GM18858 (cell line): ENCODE measurements around the gene HPSE2.
"Not testable (repeated sequence)": the region's sequence is repeated elsewhere in the genome, so short reads cannot be mapped to it uniquely, and the experiment has no call there.

Experiments used
- ATAC-seq: cut with Tn5 transposase; IDR thresholded peaks from one replicate; pipeline ENCODE4 v1.9.1; 2021; ENCODE audit not compliant: unreplicated experiment

Gene HPSE2

GRCh38 chr10:99008054-99008453 lies 227.6 kb downstream of the HPSE2 start:
- ATAC-seq = no peak

DNA sequence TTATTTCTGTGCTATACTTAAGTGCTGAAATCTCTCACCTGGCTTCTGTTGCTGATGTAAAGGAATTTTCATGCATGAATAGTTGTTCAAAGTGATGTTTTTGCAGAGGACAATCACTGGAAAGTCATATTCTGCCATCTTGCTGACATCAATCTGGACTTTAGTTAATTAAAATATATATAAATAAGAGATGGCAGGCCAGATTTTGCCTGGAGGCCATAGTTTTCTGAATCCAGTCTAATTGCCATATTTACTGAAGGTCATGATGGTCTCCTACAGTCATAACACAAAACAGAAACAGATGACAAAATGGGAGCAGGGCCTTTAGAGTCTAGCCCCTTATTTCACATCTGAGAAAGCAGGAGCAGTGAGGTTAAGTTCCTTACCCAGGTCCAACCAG lies 228.2 kb downstream of the HPSE2 start:
- no peak for ATAC-seq

GRCh38 chr10:99005254-99005653 lies 230.4 kb downstream of the HPSE2 start:
- no peak for ATAC-seq

DNA sequence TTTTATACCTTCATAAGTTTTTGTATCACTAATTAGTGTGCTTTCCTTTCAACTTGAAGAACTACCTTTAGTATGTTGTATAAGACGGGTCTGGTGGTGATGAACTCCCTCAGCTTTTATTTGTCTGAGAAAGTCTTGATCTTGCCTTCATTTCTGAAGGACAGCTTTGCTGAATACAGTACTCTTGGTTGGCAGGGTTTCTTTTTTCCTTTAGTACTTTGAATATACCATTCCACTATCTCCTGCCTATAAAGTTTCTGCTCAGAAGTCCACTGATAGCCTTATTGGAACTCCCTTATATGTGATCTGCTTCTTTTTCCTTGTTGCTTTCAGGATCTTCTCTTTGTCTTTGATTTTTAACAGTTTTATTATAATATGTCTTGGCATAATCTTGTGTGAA lies 230.9 kb downstream of the HPSE2 start:
- ATAC-seq = no peak

GRCh38 chr10:99002392-99002791 lies 233.3 kb downstream of the HPSE2 start:
- ATAC-seq = no peak

- ATAC-seq = no peak
These were observed 238.1 kb downstream of the HPSE2 start for GRCh38 chr10:98997596-98997995.

DNA sequence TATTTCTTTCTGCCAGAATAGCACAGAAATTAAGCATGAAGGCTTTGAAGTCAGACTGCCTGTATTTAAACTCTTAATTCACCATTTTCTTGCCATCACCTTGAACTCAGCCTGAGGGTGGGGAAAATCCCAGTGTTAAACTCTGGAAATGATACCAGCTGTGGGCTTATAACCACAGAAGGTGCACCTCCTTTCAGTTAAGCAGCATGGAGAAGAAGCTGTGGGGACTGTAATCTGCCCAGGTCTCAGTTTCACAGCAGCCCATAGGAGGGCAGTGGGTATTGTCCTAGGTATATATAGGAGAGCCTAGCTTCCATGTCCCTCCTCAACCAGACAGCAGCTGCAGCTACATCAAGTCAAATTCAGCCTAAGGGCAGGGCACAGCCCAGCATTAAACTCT lies 241.6 kb downstream of the HPSE2 start:
- ATAC-seq = no peak

- not testable (repeated sequence) for ATAC-seq
These were observed 251.9 kb downstream of the HPSE2 start for GRCh38 chr10:98983751-98984150.

- ATAC-seq = no peak
These were observed 255.3 kb downstream of the HPSE2 start for GRCh38 chr10:98980353-98980752.

- no peak for ATAC-seq
These were observed 264.2 kb downstream of the HPSE2 start for GRCh38 chr10:98971464-98971863.

GRCh38 chr10:98967601-98968000 lies 268.1 kb downstream of the HPSE2 start:
- ATAC-seq = no peak

DNA sequence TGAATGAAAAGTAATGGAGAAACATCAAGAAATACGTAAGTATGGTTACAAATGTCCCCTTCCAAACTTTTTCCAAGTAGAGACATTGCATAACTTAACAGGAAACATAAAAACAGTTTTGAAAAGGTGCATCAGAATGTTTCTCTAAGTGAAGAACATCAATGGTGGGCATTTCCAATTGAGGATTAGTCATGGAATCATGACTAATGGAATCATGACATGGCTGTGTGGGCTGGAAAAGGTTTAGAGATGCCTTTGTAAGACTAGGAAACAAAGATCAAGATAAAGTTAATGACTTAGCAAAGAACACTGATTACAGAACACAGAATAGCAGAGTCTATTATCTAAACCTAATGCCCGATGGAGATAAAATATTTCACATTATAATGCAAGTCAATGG lies 272.0 kb downstream of the HPSE2 start:
- ATAC-seq = no peak

GRCh38 chr10:98959379-98959778 lies 276.3 kb downstream of the HPSE2 start:
- ATAC-seq = no peak

GRCh38 chr10:98957801-98958200 lies 277.9 kb downstream of the HPSE2 start:
- ATAC-seq = no peak

DNA sequence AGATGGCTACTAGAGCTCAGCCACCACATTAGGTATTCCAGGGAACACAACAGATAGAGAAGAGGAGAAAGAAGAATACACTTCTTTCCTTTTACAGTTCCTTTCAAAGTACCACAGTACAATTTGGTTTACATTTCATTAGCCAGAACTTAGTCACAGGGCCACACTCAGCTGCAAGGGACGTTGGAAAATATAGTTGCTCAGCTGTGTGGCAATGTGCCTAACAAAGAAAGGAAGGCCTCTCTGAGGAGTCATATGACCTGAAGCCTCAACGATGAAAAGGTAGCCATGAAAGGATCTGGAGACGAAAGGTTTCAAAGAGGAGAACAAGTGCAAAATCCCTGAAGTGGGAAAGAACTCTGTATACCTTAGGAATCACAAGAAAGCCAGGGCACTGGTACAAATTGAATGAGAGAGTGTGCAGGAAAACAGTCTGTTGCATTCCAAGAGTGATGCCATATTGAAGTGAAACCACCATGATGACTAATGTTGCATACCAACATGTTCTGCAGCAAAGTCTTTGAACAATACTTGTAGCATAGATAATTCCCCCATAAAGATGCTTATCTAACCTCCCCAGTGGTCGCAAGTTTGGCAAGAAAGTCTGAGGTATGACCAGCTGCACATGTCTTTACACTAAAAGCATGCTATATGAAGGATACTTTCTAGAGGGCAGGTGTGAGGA lies 278.9 kb downstream of the HPSE2 start:
- no peak for ATAC-seq

- ATAC-seq = no peak
These were observed 282.4 kb downstream of the HPSE2 start for GRCh38 chr10:98953251-98953650.

GRCh38 chr10:98951269-98952000 lies 284.2 kb downstream of the HPSE2 start:
- ATAC-seq = no peak

GRCh38 chr10:98950106-98950505 lies 285.5 kb downstream of the HPSE2 start:
- ATAC-seq = no peak

DNA sequence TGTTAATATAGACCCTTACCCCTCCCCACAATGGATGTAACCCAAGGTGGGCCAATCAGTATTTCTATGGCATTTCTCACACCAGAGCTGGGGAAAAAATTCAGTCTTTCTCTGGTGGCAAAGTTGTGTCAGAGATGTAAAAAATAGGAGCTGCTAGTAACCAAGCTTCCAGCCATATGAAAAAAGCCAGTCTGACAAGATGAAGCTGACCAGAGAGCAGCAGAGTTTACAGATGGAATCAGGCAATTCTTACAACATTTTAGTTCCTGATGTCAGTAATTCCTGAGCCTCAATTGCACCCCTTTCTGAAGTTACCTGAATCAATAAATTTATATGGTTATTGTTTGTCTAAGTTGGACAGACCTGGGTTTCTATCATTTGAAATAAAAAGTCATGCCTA lies 286.3 kb downstream of the HPSE2 start:
- ATAC-seq = no peak

DNA sequence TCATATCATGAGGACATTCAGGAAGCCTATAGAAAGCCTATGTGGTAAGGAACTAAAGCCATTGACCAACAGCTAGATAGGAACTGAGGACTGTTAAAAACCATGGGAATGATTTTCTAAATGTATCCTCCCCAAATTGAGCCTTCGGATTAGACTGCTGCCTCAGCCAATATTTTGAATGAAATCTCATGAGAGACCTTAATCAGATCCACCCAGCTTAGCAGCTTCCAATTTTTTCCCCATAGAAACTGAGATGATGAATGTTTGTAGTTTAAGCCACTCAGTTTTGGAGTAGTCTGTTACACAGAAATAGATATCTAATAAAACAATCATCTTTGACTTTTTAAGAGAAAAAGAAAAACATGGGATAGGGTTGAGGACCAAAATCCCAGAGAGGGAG lies 292.0 kb downstream of the HPSE2 start:
- no peak for ATAC-seq

DNA sequence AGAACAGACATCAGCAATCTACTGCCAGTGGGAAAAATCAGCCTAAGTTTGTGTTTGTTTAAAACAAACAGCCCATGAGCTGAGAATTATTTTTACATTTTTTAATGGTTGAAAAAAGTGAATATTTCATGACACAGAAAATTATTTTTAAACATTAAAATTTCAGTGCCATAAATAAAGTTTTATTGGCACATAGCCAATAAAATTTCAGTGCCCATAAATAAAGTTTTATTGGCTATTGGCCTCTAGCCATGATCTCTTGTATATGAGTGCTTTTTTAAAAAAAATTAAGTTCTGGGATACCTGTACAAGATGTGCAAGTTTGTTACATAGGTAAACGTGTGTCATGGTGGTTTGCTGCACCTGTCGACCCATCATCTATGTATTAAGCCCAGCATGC lies 305.9 kb downstream of the HPSE2 start:
- no peak for ATAC-seq

- ATAC-seq = no peak
These were observed 310.0 kb downstream of the HPSE2 start for GRCh38 chr10:98925651-98926050.

DNA sequence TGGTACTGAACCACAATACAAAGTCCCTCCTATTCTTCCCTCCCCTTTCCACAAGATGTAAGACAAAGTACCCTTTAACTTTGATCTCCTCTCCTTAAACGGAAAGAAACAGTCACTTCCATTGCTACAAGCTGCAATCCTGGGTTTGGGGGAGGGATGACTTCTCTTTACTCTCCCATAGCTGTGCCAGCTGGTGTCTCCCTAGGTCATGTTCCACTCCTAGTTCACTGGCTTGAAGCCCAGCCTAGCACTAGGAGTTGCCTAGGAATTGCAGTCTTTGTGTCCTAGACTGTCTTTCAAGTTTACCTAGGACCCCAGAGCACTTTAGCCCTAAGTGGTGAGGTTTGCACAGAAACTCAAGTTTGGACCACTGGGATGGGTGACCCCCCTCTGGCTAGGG lies 311.1 kb downstream of the HPSE2 start:
- ATAC-seq = no peak
